ENCODE results near the gene HDAC4. TPM values are rescaled to one million over a fixed set of nuclear protein-coding genes. Genes with fewer than 3 reads are reported as not detected.

HDAC4 gene
- total RNA-seq, 4 donors from 2014 or later, result 68.0 to 123 (median 86.5) TPM

DNA sequence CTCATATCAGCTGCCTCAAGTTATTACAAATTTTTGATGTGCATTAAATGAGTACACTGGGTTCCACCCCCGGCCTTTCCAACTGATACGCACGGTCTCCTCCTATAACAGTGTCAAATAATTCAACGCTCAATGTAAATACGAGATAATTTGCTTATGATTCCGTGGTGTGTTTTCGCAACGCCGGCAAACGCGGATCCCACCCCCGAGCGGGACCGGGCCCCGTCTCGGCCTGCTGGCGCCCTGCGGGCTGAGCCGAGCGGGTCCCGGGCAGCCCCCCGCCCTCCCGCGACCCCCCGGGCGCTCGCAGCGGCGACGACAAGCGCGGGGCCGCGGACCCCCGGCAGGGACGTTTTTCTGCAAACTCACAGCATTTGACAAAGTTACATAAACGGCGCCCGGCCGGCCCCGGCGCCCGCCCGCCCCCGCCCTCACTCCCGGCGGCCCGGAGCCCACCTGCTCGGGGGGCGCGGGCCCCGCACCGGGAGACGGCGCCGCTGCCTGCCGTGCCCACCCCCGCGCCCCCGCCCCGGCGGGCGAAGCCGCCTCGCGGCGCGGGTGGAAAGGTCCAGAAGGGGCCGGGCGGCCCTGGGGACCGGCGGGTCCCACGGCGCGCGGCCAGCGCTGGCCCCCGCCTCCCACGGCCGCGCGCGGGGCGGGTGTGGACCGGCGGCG lies 762 bp downstream of the HDAC4 start:
- peak in 1 of 2 donors; percentile 10 for TF ChIP-seq EP300 (IDR thresholded peaks at IDR 0.05)
- TF ChIP-seq, protein P1, sequence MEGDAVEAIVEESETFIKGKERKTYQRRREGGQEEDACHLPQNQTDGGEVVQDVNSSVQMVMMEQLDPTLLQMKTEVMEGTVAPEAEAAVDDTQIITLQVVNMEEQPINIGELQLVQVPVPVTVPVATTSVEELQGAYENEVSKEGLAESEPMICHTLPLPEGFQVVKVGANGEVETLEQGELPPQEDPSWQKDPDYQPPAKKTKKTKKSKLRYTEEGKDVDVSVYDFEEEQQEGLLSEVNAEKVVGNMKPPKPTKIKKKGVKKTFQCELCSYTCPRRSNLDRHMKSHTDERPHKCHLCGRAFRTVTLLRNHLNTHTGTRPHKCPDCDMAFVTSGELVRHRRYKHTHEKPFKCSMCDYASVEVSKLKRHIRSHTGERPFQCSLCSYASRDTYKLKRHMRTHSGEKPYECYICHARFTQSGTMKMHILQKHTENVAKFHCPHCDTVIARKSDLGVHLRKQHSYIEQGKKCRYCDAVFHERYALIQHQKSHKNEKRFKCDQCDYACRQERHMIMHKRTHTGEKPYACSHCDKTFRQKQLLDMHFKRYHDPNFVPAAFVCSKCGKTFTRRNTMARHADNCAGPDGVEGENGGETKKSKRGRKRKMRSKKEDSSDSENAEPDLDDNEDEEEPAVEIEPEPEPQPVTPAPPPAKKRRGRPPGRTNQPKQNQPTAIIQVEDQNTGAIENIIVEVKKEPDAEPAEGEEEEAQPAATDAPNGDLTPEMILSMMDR (IDR thresholded peaks at IDR 0.05), result no peak
- TF ChIP-seq POLR2A (IDR thresholded peaks at IDR 0.05), result no peak
- H3K4me3 ChIP-seq, result peak overlapping the region; percentile 28 to 74 (median 48)
- H3K36me3 ChIP-seq, result no peaks in the 10 kb centered on the region
- no peak for DNase-seq (ENCODE audit: low spot score in 2 of 2)
- peaks cover 0 to 36% (median 15%) of the 10 kb centered on the region in 4 donors for H3K4me1 ChIP-seq
- peak overlapping the region; percentile 65 to 98 (median 75) for H3K27ac ChIP-seq
- H3K27me3 ChIP-seq, result no peaks in the 10 kb centered on the region
- H3K9me3 ChIP-seq, result no peaks in the 10 kb centered on the region
- 0 to 1% methylated on average over 18 to 38 of the region's 87 CpGs for WGBS, 2 donors

DNA sequence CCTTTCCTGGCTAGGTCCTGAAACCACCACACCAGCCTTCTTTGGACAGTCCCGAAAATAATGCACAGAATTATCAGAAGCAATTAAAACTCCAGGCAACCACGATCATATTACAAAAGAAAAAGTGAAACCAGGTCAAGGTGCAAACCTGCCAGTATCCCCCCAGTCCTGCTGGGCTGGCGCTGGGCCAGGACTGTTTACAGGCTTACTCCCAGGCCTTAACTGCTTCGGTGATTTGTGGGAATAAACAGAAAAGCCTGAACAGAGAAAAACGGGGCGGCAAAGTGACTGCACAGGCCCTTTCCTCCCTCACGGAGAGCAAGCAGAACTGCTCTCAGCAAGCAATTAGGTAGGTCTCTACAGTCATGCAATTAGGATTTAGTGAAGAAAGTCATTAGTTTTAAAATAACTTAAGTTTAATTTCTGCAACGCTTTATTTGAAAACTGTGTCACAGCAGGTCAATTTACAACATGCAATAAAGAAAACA lies 1.3 kb downstream of the HDAC4 start:
- WGBS, 2 donors, result 4 to 8% methylated on average over 8 of the region's 8 CpGs
- TF ChIP-seq EP300 (IDR thresholded peaks at IDR 0.05) (peak in 1 of 2 donors; percentile 32), POLR2A (IDR thresholded peaks at IDR 0.05) (no peak)
- TF ChIP-seq, protein P1 (IDR thresholded peaks at IDR 0.05), result no peak
- Histone ChIP-seq H3K27me3 (no peaks in the 10 kb centered on the region), H3K4me3 (peak overlapping the region; percentile 28 to 74 (median 48)), H3K27ac (peak overlapping the region; percentile 65 to 98 (median 75)), H3K9me3 (no peaks in the 10 kb centered on the region), H3K36me3 (no peaks in the 10 kb centered on the region), H3K4me1 (peaks cover 0 to 42% (median 18%) of the 10 kb centered on the region in 4 donors)
- DNase-seq (ENCODE audit: low spot score in 2 of 2), result peak in 1 of 2 donors; percentile 31

DNA sequence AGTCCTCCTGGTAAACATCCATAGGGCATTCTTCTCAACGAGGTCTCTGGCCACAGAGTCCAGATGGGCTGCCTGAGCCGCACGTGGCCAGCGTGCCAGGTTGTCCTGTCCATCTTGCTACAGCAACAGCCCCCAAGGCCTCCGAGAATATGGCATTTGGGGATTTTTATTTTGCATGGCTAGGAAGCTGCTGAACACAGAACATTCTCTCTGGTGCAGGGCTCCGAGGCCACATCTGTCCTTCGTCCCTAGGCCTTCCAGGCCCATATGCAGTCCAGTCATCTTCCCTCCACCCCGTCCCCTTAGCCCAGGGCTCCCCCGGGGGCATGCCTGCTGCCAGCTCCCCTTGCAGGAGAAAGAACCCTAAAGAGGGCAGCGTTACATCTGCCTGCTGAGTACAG lies 2.3 kb downstream of the HDAC4 start:
- 46 to 53% methylated on average over 10 of the region's 10 CpGs for WGBS, 2 donors
- Histone ChIP-seq H3K27me3 (no peaks in the 10 kb centered on the region), H3K4me1 (peaks cover 0 to 51% (median 25%) of the 10 kb centered on the region in 4 donors), H3K4me3 (no peak overlapping the region), H3K36me3 (no peaks in the 10 kb centered on the region), H3K9me3 (no peaks in the 10 kb centered on the region), H3K27ac (peak overlapping the region; percentile 65 to 98 (median 75))
- TF ChIP-seq EP300 (IDR thresholded peaks at IDR 0.05) (no peak), POLR2A (IDR thresholded peaks at IDR 0.05) (no peak)
- TF ChIP-seq, protein P1 (IDR thresholded peaks at IDR 0.05), result no peak
- DNase-seq (ENCODE audit: low spot score in 2 of 2), result no peak

DNA sequence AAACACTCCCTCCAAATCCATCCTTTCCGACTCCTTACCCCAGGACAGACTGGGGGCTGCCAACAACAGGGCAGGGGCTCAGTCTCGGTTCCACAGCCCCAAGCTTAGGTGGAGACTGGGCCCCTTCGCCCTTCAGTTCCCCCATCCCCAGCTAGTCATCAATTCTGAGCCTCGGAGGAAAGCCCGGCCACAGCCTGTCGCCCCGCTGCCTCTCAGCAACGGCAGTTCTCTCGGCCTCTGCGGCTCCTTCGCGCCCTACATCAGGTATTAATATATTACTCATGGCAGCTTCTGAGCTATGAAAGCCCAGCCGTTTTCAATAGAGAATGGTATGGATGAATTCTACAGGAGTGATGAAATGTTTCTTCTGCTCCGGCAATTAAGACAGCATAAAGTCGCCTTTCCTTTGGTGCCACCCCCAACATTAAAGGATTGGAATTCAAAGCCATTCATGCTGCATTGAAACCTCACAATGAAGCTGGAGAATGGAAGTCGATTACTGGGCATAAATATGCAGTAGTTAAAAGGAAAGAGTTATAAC lies 2.8 kb downstream of the HDAC4 start:
- WGBS, 2 donors, result 73 to 75% methylated on average over 16 of the region's 16 CpGs
- Histone ChIP-seq H3K4me1 (peaks cover 0 to 57% (median 30%) of the 10 kb centered on the region in 4 donors), H3K27me3 (no peaks in the 10 kb centered on the region), H3K27ac (peak overlapping the region in 3 of 4 donors; percentile 65 to 98 (median 81)), H3K9me3 (no peaks in the 10 kb centered on the region), H3K36me3 (no peaks in the 10 kb centered on the region), H3K4me3 (no peak overlapping the region)
- no peak for TF ChIP-seq POLR2A (IDR thresholded peaks at IDR 0.05)
- TF ChIP-seq, protein P1 (IDR thresholded peaks at IDR 0.05), result no peak
- no peak for DNase-seq (ENCODE audit: low spot score in 2 of 2)

Measured in tibial nerve (tissue), 4 donors.